Stimulated activated memory B cell treated with anti-CD40 and anti-IgM and Interleukin-4, amounts not matched to agents 10 μg/mL and 1 μg/mL and 100 μg/mL, for 72 hours (primary cell): ENCODE data around the gene MEGF6.
"Not testable (repeated sequence)": the region's sequence is repeated elsewhere in the genome, so short reads cannot be mapped to it uniquely, and the experiment has no call there.

Experiments used
- ATAC-seq: fragments of 150-1000 bp; cut with Tn5 transposase; 2 replicates; pipeline ENCODE4 v1.10.0; 2021
- H3K27ac Mint-ChIP-seq: one replicate; pipeline ENCODE4 v1.8.0; 2022; ENCODE audit warnings: mild to moderate bottlenecking, mixed read lengths
- H3K27me3 Mint-ChIP-seq: one replicate; pipeline ENCODE4 v1.8.0; 2022; ENCODE audit warnings: mixed read lengths
- H3K36me3 Mint-ChIP-seq: one replicate; pipeline ENCODE4 v1.8.0; 2022; ENCODE audit warnings: mixed read lengths
- H3K4me1 Mint-ChIP-seq: one replicate; pipeline ENCODE4 v1.8.0; 2022; ENCODE audit warnings: mixed read lengths
- H3K4me3 Mint-ChIP-seq: one replicate; pipeline ENCODE4 v1.8.0; 2022; ENCODE audit warnings: mild to moderate bottlenecking, moderate library complexity, mixed read lengths
- H3K9me3 Mint-ChIP-seq: one replicate; pipeline ENCODE4 v1.8.0; 2022; ENCODE audit warnings: mixed read lengths

MEGF6 gene

DNA sequence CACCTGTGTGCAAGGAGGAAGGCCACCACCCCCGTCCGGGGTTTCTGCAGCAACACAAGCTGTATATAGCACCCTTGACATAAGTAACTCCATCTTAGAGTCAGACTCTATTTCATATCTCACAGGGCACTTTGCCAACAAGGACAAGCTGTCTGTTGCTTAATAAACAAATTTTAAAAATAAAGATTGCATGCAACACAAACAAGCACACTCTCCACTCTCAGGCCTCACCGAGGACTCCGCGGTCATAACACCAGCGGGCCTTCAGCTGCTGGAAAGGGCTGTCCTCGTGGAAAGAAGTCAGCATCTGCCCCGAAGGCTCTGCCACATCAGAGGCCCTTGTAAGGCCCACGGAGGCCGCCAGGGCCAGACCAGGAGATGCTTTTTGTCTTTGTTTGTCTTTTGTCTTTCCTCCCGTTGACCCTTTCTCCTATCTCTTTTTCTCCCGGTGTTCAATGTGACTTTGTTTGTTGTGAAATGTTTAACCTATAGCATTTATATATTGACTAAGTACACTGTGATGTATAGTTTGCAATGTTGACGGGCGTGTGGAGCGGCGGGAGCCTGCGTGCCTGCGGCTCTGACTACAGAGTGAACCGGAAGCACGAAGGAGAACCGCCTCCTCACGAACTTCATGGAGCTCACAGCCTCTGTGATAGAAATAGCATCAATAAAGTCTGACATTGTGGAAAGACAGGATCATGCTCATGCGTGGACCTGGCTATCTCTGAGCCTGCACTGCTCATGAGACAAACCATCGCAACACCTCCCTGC is 24.1 kb downstream of the MEGF6 start:
- Mint-ChIP-seq H3K36me3 (no peaks in the 10 kb centered on the region), H3K27me3 (peaks cover 8% of the 10 kb centered on the region), H3K4me1 (no peaks in the 10 kb centered on the region), H3K4me3 (no peak overlapping the region), H3K9me3 (no peaks in the 10 kb centered on the region), H3K27ac (no peak overlapping the region)
- no peak for ATAC-seq

DNA sequence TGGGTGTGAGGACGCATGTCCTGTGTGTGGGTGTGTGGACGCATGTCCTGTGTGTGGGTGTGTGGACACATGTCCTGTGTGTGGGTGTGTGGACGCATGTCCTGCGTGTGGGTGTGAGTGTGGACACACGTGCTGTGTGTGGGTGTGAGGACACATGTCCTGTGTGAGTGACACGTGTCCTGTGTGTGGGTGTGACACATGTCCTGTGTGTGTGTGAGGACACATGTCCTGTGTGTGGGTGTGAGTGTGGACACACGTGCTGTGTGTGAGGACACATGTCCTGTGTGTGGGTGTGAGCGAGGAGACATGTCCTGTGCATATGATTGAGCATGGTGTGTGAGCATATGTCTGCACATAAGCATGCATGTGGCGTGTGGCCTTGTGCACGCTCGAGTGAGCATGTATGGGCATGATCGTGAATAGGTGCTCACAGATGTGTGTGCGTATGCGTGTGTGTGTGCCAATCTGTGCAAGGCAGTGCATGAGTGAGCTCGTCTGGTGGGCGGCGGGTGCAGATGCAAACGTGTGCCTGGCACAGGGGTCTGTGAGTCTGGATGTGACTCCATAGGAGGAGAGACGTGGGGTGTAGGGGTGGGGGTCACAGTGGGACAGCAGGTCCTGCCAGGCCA is 25.3 kb downstream of the MEGF6 start:
- Mint-ChIP-seq H3K4me1 (no peaks in the 10 kb centered on the region), H3K27me3 (peaks cover 8% of the 10 kb centered on the region), H3K4me3 (no peak overlapping the region), H3K27ac (no peak overlapping the region), H3K36me3 (no peaks in the 10 kb centered on the region), H3K9me3 (no peaks in the 10 kb centered on the region)
- no peak for ATAC-seq

- not testable (repeated sequence) for H3K27me3 Mint-ChIP-seq
These were observed 25.9 kb downstream of the MEGF6 start for GRCh38 chr1:3585353-3585868.

DNA sequence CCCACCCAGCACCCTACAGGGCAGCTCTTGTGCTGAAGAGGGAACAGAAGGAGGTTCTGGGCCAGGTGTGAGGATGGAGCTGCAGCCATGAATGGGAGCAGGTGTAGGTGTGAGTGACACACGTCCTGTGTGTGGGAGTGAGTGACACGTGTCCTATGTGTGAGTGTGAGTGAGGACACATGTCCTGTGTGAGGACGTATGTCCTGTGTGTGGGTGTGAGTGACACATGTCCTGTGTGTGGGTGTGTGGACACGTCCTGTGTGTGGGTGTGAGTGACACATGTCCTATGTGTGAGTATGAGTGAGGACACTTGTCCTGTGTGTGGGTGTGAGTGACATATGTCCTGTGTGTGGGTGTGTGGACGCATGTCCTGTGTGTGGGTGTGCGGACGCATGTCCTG is 26.4 kb downstream of the MEGF6 start:
- no peak for ATAC-seq
- H3K4me1 Mint-ChIP-seq: no peaks in the 10 kb centered on the region
- H3K36me3 Mint-ChIP-seq: no peaks in the 10 kb centered on the region
- no peaks in the 10 kb centered on the region for H3K9me3 Mint-ChIP-seq
- H3K4me3 Mint-ChIP-seq: no peak overlapping the region
- no peak overlapping the region for H3K27ac Mint-ChIP-seq
- peaks cover under 1% of the 10 kb centered on the region for H3K27me3 Mint-ChIP-seq

More at GRCh38 chr1:3585353-3585868, 25.9 kb downstream of the MEGF6 start:
- not testable (repeated sequence) for H3K4me3 Mint-ChIP-seq, H3K9me3 Mint-ChIP-seq, H3K27ac Mint-ChIP-seq, H3K4me1 Mint-ChIP-seq, ATAC-seq, H3K36me3 Mint-ChIP-seq

DNA sequence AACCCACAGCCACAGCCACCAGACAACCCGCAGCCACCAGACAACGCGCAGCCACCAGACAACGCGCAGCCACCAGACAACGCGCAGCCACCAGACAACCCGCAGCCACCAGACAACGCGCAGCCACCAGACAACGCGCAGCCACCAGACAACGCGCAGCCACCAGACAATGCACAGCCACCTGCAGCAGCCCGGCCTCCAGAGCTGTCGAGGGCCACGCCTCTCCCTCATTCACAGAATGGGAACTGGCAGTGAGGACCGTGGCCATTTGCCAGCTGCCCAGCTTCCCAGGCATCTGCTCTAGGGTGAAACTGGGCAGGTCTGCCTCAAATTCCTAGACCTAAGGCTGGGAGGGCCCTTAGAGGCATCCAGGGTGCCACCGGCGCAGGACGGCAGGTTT is 27.6 kb downstream of the MEGF6 start:
- H3K4me1 Mint-ChIP-seq, H3K27ac Mint-ChIP-seq, H3K36me3 Mint-ChIP-seq, H3K4me3 Mint-ChIP-seq, H3K9me3 Mint-ChIP-seq, ATAC-seq: not testable (repeated sequence)
- peaks cover 12% of the 10 kb centered on the region for H3K27me3 Mint-ChIP-seq

GRCh38 chr1:3581296-3582036 is 29.8 kb downstream of the MEGF6 start:
- Mint-ChIP-seq H3K4me1 (peaks cover 16% of the 10 kb centered on the region), H3K36me3 (no peaks in the 10 kb centered on the region), H3K4me3 (no peak overlapping the region), H3K9me3 (no peaks in the 10 kb centered on the region), H3K27ac (no peak overlapping the region), H3K27me3 (peaks cover 32% of the 10 kb centered on the region)
- ATAC-seq: no peak

- Mint-ChIP-seq H3K4me1 (peaks cover 16% of the 10 kb centered on the region), H3K36me3 (no peaks in the 10 kb centered on the region), H3K27ac (no peak overlapping the region), H3K4me3 (no peak overlapping the region), H3K9me3 (peaks cover 3% of the 10 kb centered on the region), H3K27me3 (peaks cover 32% of the 10 kb centered on the region)
- no peak for ATAC-seq
These were observed 31.1 kb downstream of the MEGF6 start for GRCh38 chr1:3580231-3580630.

DNA sequence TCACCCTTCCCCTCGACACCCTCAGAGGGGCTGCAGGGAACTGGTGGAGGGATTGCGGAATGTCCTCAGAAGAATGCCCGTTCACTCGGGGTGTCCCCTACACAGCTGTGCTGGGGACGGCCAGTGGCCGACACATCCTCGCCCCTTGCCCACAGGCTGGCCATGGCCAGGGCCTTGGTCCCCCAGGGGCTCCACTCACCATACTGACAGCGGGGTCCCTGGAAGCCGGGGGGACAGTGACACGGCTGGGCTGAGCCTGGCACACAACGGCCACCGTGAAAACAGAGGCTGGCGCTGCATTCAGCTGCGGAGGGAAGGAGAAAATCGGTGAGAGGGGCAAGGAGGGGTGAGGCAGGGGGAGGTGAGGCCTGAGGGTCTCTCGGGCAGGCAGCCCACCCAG is 31.7 kb downstream of the MEGF6 start:
- H3K4me3 Mint-ChIP-seq: no peak overlapping the region
- peaks cover 3% of the 10 kb centered on the region for H3K9me3 Mint-ChIP-seq
- no peaks in the 10 kb centered on the region for H3K36me3 Mint-ChIP-seq
- no peak overlapping the region for H3K27ac Mint-ChIP-seq
- peaks cover 32% of the 10 kb centered on the region for H3K27me3 Mint-ChIP-seq
- H3K4me1 Mint-ChIP-seq: peaks cover 16% of the 10 kb centered on the region
- no peak for ATAC-seq

DNA sequence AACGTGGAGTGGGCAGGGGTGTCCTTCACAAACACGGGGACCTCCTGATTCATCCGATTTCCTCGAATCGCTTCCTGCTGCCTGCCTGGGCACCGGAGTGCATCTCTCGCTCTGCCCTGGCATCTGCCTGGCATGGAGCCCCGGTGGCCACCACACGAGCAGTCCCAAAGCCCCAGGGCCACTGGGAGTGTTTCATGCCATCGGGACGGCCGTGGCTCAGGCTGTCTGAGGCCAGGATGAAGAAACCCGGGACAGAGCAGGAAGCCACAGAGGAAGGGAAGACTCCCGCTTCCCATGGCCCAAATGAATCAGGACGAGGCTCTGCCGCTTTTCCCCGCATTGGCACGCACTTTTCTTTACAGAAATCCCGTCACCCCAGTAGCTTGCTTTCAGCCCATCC is 32.4 kb downstream of the MEGF6 start:
- Mint-ChIP-seq H3K36me3 (no peaks in the 10 kb centered on the region), H3K27me3 (peaks cover 32% of the 10 kb centered on the region), H3K27ac (no peak overlapping the region), H3K4me3 (no peak overlapping the region), H3K4me1 (peaks cover 16% of the 10 kb centered on the region), H3K9me3 (peaks cover 3% of the 10 kb centered on the region)
- no peak for ATAC-seq

- Mint-ChIP-seq H3K36me3 (no peaks in the 10 kb centered on the region), H3K4me1 (peaks cover 16% of the 10 kb centered on the region), H3K9me3 (peaks cover 3% of the 10 kb centered on the region), H3K27me3 (peaks cover 32% of the 10 kb centered on the region), H3K4me3 (no peak overlapping the region), H3K27ac (no peak overlapping the region)
- peak; percentile 13 for ATAC-seq
These were observed 32.9 kb downstream of the MEGF6 start for GRCh38 chr1:3578433-3578805.

DNA sequence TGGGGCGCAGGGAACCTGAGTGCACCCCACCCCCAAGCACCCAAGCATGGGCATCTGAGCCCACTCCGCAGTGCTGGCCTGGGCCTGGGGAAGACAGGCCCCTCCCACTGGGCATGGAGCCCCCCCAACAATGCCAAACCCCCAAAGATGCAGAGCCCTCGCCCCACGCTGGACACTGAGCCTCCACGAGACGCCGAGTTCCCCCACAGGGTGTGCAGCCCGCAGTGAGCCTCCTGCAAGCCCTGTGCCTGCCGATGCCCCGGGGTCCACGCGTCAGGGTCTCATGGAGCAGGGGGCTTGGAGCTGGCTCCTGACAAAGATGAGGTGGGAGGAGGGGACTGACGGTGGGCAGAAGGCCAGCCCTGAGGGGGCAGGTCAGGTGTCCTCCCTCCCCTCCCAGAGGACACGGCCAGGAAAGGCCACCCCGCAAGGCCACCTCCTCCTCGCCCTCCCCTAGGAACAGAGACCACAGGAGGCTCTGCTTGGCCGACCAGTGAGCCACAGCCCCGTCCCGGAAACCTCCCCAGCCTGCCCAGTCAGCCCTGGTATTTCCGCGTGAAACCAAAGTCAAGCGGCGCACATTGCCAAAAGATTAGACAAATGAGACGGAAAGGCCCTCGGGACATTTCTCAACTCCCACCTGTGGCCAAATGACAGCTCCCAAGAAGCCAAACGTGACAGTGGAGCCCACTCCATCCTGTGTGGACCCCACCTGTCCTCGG is 33.4 kb downstream of the MEGF6 start:
- Mint-ChIP-seq H3K27ac (no peak overlapping the region), H3K9me3 (peaks cover 3% of the 10 kb centered on the region), H3K36me3 (no peaks in the 10 kb centered on the region), H3K27me3 (peaks cover 36% of the 10 kb centered on the region), H3K4me1 (peaks cover 16% of the 10 kb centered on the region), H3K4me3 (no peak overlapping the region)
- peak; percentile 61 for ATAC-seq

DNA sequence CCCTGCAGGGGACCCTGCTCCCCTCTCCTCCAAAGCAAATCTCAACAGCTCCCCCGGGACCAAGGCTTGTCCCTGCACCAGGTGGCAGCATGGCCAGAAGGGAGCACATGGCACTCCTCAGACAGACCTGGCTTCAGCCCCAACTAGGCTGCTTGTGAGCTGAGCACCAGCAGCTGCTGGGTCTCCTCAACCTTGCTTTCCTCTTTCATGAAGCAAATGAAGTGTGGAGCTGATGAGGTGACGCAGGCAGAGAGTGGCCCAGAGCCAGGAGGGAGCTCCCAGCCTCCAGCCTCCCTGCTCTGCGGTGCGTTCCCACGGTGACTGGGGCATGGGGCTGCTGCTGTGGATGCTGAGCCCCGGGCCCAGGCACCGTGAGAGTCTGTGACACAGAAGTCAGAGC is 34.0 kb downstream of the MEGF6 start:
- Mint-ChIP-seq H3K27ac (no peak overlapping the region), H3K27me3 (peaks cover 40% of the 10 kb centered on the region), H3K36me3 (no peaks in the 10 kb centered on the region), H3K4me1 (peaks cover 16% of the 10 kb centered on the region), H3K4me3 (no peak overlapping the region), H3K9me3 (peaks cover 3% of the 10 kb centered on the region)
- no peak for ATAC-seq

DNA sequence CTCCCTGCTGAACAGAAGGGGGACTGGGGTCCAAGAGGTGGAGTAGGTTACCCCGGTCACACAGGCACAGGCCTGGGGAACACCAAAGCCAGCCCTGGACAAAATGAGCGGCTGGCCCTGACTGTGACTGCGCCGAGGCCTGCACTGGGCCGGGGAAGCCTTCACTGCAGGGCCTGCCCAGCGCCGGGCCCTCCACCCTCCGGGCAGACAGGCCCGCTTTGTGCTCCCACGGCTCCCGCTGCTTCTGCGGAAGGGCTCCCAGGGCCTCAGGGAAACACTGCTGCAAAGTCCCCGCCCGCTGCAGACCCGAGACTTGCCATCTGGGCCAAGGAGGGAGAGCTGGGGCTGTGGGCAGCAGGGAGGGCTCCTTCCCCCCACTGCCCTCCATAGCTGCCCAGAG is 35.3 kb downstream of the MEGF6 start:
- peaks cover 40% of the 10 kb centered on the region for H3K27me3 Mint-ChIP-seq
- no peak overlapping the region for H3K27ac Mint-ChIP-seq
- H3K9me3 Mint-ChIP-seq: peaks cover 3% of the 10 kb centered on the region
- ATAC-seq: no peak
- peaks cover 17% of the 10 kb centered on the region for H3K4me1 Mint-ChIP-seq
- no peak overlapping the region for H3K4me3 Mint-ChIP-seq
- H3K36me3 Mint-ChIP-seq: no peaks in the 10 kb centered on the region

GRCh38 chr1:3575515-3575914 is 35.8 kb downstream of the MEGF6 start:
- not testable (repeated sequence) for H3K9me3 Mint-ChIP-seq, H3K27ac Mint-ChIP-seq, H3K36me3 Mint-ChIP-seq, ATAC-seq, H3K4me3 Mint-ChIP-seq
- Mint-ChIP-seq H3K27me3 (peaks cover 43% of the 10 kb centered on the region), H3K4me1 (peaks cover 22% of the 10 kb centered on the region)

GRCh38 chr1:3573500-3573899 is 37.8 kb downstream of the MEGF6 start:
- H3K27ac Mint-ChIP-seq: no peak overlapping the region
- peaks cover 3% of the 10 kb centered on the region for H3K9me3 Mint-ChIP-seq
- H3K4me3 Mint-ChIP-seq: no peak overlapping the region
- no peak for ATAC-seq
- peaks cover 30% of the 10 kb centered on the region for H3K4me1 Mint-ChIP-seq
- no peaks in the 10 kb centered on the region for H3K36me3 Mint-ChIP-seq
- H3K27me3 Mint-ChIP-seq: peaks cover 49% of the 10 kb centered on the region
